T-helper 9 cell (primary cell): Measurements from ENCODE around the gene TUBB.
"Not testable (repeated sequence)": the region's sequence is repeated elsewhere in the genome, so short reads cannot be mapped to it uniquely, and the experiment has no call there.

Experiments
- DNase-seq: peaks from one replicate; pipeline ENCODE4 v3.0.0-alpha.2; 2020

TUBB gene

DNA sequence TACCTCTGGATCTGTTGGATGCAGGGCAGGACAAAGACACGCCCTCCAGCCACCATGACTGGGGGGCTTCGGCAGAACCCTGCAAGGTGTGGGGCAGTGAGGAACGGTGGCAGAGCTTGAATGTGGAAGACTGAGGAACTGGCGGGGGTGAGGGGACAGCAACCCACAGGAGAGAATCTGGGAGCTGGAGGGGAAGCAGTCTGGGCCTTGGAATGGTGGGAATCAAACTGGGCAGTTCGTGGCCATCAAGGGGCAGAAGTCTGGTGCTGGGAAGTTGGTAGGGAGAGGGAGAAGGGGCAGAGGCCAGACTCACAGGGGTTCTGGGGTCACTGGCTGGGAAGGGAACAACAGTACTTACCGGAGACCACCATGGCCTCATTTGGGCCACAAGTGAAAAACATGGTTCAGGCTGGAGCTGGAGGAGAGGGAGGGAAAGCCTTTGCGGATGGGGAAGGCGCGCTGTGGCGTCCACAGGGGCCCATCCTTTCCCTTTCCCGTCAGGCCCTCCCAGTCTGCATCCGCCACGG lies 21.7 kb downstream of the TUBB start:
- no peak for DNase-seq

DNA sequence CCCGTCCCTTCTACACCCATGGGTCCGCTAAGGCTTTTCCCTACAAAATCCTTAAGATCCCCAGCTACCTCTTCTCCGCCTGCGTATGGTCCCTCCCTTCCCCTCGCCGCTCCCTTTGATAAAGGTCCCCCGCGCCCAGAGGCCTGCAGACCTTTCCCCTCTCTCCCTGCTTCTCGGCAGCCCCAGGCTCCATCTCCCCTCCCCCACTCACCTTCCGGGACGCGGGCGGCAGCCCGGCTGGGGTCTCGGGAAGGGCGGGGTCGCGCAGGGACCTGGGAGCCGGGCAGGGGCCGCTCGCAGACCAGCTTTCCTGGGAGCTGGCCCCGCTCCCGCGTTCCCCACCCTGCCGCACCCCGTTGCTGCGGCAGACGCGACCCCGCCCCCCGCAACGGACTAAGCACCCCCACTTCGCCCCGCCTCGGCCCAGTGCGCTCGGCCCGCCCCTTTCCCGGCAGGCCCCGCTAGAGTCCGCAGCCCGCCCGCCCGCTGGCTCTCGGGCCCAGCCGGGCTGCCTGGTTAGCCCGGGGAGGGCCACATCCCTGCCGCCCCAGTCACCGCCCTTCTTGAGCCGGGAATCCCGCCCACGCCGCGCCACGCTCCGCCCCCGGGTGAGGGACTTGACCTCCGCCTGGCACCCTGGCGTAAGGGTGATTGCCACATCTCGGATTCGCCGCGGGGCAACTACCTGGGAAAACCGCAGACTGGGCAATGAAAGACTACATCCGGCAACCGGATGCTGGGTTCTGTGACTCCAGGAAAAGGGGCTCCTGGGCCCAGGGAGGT lies 22.4 kb downstream of the TUBB start, which contains the start of gene FLOT1:
FLOT1 (minus strand) TSS at position 372 of the 783 bp plus-strand sequence. CDS start 498 bp downstream, outside the sequence.
- peak; percentile 73 for DNase-seq

DNA sequence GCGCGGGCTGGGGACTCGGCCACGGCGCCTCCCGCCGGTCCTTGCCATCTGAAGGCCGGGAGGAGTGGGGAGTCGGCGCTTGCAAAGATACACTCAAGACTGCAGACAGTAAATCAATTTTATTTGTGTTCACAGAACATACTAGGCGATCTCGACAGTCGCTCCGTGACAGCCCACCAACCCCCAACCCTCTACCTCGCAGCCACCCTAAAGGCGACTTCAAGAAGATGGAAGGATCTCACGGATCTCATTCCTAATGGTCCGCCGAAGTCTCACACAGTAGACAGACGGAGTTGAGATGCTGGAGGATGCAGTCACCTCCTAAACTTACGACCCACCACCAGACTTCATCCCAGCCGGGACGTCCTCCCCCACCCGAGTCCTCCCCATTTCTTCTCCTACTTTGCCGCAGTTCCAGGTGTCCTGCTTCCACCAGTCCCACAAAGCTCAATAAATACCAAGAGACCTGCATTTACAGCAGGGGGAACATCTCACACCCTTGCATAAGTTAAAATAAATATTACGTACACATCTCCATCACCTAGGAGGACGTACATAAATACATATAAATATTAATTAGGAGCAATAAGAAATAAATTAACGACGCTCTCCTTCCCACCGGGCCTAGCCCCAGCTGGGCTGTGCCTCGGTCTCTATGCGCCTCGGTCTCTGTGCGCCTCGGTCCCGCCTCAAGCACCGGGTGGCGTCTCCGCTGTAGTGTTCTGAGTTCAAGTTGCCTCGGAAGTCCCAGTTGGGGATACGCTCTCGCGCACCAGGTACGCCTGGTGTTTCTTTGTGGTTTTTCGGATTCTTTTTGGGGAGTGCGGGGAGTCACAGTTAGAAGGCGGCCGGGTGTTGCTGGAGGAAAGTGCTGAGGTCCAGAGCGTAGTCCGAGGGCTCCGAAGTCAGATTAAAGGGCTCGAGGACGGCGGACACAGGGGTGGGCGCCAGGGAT lies 23.2 kb downstream of the TUBB start:
- DNase-seq: peak; percentile 12

DNA sequence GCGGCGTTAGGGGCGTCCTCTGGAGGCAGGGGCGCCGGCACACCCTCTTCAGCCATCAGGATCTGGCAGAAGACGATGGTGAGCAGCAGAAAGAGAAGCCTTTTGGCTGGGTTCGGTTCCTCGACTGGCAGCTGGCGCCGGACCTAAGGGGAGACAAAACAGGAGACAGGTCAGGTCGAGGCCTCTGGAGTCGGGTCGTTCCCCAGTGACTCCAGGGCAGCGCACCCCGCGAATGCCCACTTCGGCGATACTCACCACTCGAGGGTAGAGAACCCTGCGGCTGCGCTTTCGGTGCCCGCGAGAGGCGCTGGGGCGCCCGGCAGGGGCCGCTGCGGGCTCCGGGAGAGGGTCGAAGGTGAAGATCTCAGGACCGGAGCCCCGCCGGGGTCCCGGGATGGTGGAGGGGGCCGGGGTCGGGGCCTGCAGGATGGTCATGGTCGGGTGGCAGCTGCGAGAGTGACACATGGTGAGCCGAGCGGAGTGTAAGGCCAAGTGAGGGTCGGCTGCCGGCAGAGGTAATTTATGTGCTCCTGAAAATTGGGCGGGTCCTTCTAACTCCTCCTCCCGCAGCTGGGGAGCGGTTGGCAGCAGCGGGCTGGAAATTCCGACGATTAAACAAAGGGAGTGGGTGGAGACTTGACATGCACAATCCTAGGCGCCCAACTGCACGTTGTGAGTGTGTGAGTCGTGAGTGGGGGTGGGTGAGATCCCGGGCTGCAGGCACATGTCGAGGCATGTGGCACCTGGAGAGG lies 24.1 kb downstream of the TUBB start, which contains the start of gene IER3:
IER3 (minus strand) TSS at position 494 of the 752 bp plus-strand sequence; CDS start at position 465, 29 bp downstream.
- DNase-seq: peak; percentile 51

DNA sequence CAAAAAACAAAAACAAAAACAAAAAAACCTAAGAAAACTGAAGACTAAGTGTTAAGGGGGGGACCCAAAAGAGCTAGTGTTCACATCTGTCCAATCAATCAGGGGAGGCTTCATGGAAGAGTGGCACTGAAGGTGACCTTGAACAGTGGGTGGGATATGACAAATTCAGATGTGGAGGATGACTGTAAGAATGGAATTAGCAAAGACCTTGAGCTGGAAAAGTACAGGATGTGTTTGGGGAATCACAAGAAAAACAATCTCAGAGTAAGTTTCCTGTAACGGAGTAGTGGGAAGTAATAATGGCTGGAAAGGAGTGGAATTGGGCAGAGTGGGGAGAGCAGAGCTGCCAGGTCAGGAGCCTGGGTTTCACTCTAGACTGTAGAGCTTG lies 27.1 kb downstream of the TUBB start:
- no peak for DNase-seq

DNA sequence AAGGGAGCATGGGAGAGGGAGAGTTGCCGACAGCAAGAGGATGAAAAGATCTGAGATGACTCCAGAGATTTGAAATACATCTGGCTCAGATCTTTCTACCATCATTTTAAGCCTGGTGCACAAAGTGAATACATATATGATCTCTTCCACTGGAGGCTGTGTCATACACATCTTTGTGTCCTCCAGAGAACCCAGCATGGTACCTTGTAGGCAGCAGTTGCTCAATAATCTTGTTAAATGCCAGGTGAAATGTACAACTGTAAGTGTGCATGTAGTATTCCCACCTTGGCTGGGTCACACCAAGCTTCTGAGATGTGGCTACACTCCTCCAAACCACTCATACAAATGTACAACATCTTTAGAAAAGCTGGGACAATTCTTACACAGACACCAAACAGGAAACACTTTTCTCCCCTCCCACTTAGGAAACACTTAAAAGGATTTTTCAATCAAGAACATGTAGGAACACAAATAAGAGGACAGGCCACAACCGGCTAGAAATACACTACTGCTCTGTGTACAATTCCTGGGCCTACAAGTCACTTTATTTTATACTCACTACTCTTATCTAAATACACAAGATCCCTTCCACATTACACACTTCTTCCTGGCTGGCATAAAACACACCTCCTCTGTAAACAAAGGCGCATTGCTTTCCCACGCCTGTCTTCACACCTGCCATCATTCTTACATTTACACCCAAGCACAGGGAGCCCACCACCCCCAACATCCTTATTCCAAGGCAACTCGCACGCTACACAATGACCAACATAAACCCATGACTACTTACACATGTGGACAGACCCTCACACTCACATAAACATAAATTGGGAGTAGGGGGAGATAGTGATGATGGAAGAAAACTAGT lies 28.0 kb downstream of the TUBB start:
- DNase-seq: no peak

DNA sequence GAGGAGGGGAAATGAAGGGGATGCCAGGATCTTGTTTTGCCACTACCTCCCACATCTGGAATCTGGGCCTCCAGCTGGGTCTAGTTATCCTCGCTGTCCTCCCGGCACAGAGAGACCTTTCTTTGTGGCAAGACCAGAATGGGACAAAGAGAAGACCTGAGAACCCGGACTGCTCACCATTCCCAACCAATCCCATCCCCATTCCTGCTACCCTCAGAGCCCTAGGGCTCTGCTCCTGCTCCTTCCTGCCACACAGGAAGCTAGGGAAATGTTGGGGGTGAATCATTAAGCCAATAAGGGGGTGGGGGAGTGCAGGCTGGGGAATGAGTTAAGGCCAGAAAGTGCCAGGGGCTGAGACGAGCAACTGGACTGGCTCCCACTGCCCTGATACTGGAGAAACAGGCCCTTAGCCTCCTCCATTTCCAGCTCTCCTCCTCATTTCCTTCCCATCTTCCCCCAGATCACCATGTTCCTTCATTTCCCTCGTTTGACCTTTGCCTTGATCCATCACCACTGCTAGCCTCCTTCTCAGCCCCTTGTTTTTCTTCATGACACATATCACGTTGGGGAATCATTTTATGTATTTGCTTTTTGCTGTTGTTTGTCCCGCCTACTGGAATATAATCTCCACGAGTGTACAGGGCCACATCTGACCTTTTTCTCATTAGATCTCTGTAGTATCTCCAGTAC lies 28.8 kb downstream of the TUBB start:
- no peak for DNase-seq

DNA sequence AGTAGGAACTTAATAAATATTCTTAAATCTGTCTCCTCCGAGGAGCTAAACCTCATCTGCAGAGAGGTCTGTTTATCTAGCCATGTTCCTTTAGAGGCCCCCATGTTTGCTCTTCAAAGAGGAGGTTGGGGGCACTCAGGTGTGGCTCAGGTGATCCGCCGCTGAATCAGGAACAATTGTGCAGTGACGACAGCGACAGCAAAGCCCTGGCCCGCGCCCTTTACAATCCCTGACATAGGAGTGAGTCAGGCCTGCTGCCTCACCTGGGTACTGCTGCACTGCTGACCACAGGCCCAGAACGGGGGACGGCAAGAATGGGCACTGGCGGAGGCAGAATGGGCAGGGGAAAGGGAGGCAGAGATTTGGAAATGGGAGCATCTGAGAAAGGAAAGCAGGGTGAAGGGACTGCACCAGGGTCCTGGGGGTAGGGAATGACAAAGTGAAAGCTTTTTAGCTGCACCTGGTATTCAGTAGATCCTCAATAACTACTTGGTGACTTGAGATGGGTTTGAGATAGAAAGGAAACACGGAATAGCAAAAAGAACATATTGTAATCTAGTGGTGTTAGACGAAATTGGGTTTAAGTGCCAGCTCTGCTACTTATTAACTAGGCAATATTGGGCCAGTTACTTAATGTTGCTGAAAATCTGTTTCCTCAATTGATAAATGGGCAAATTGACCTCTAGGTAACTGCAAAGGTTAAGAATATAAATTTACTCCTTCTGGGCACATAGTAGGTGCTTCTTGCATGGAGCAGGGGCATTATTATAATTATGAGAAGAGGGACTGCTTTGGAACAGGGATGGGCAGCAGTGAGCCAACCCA lies 29.6 kb downstream of the TUBB start:
- no peak for DNase-seq

DNA sequence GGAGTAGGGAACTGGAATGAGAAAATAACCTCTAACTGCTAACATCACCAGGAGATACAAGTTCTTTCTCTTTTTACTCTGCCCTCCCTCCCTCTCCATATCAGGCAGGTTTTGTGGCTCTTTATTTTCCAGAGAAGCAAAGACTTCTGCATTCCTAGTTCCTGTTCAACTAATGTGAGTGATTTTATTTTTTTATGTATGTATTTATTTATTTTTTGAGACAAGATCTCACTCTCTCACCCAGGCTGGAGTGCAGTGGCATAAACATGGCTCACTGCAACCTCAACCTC lies 30.2 kb downstream of the TUBB start:
- DNase-seq: no peak

DNA sequence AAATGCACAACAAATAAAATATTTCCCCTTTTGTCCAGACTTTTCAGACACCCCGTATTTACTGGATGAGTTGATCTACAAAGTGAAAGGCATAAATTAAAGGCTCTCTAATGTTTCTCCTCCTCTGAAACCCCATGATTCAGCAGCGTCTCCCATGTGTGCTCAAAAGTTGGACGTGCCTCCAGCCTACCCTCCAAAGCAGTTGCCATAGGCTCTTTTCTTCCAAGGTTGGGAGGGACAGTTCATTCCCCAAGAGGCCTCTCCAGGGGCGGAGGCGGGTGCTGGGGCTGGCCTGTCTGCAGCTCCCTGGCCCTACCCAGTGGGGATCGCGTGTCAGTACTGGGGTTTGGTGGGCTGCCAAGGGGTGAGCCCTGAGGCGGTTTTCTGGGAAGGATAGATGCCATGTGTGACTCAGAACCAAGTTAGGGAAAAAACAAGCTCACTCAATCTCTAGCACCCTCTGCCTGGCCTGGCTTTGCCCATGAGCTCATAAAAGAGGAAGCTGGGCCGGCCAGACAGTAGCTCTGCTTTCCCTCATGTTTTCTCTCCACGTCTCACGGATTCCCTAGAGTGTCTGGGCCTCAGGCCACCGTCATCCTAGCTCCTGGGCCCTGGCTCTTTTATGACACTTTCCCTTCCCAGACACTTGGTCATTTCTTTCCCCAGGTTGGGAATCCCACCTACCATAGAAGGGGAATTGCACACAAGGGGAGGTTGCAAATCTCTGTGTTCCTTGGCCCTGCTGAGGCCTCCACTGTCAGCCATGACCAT lies 32.2 kb downstream of the TUBB start:
- no peak for DNase-seq

DNA sequence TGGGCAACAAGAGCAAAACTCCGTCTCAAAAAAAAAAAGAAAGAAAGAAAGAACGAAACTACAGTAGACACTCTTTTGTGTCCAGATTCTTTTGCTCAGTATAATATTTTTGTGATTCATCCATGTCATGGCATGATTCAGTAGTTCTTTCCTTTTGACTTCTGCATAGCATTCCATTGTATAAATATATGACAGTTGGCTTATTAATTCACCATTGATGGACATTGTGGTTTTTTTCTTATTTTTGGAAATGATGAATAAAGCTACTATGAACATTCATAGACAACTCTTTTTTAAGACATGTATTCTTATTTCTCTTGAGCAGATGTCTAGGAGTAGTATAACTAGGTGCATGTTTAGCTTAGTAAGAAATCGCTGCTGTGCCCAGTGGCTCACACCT lies 34.5 kb downstream of the TUBB start:
- no peak for DNase-seq

DNA sequence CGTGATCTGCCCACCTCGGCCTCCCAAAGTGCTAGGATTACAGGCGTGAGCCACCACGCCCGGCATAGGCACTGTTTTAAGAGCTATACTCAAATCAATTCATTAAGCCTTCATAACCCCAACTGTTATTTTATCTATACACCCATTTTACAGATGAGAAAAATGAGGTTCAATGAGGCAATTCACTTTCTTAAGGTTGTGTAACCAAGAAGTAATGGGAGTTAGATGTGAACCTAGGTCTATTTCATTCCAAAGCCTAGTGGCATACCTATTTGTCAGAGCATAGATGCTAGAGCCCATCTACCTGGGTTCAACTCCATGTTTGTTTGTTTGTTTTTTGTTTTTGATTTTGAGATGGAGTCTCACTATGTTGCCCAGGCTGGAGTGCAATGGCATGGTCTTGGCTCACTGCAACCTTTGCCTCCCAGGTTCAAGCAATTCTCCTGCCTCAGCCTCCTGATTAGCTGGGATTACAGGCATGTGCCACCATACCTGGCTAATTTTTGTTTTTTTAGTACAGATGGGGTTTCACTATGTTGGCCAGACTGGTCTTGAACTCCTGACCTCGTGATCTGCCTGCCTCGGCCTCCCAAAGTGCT lies 36.4 kb downstream of the TUBB start:
- DNase-seq: not testable (repeated sequence)

DNA sequence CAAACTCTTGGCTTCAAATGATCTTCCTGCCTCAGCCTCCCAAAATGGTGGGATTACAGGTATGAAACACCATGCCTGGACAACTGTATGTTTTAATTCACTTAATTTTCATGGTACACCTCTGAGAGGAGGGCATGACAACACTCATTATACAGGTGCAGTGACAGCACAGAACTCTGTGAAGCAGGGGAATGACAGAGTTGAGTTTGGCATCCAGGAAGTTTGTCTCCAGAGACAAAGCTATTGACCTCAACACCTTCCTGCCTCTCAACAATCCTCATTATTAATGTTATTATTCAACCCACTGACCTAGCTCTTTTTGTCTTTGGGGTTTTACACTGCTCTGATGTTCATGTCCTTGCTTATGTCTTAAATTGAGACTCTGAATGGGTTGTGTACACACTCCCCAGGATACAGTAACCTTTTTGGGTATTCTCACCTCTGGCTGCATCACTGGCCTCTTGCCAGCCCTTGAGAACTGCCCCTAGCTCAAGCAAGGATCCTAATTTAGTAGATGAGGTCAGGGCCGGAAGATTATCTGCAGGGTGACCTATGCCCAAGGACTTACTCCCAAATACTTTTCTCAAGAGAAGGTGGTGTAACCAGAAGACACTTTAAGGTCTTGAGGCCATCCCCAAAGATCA lies 37.2 kb downstream of the TUBB start:
- no peak for DNase-seq

DNA sequence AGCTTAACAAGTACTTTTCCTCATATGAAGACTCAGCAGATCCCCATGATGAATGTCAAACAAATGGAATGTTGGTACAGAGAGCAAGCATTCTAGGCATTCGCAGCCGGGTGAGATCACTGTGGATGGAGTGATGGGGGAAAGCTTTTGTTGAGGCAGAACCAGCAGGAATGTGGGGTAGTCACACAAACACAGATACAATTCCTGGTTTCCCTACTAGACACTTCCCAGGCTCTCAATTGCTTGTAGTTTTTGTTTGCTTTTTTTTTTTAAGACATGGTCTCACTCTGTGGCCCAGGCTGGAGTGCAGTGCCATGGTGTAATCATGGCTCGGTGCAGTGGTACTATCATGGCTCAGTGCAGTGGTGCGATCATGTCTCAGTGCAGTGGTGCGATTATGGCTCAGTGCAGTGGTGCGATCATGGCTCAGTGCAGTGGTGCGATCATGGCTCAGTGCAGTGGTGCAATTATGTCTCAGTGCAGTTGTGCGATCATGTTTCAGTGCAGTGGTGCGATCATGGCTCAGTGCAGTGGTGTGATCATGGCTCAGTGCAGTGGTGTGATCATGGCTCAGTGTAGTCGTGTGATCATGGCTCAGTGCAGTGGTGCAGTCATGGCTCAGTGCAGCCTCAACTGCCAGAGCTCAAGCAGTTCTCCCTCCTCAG lies 39.6 kb downstream of the TUBB start:
- DNase-seq: no peak

DNA sequence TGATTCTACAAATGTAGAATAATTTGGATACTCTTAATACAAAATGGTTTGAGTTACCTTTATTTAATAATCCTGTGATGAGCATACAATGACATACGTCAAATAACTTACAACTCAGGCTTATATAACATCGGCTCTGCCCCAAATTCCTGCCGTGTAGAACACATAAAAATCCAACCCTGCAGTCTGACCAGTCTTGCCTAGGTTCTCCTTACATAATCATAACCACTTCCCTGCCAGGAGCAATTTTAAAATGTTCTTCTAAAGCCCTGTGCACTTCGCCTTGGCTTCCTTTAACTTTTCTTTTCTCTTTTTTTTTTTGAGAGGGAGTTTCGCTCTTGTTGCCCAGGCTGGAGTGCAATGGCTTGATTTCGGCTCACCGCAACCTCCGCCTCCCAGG lies 40.4 kb downstream of the TUBB start:
- no peak for DNase-seq

DNA sequence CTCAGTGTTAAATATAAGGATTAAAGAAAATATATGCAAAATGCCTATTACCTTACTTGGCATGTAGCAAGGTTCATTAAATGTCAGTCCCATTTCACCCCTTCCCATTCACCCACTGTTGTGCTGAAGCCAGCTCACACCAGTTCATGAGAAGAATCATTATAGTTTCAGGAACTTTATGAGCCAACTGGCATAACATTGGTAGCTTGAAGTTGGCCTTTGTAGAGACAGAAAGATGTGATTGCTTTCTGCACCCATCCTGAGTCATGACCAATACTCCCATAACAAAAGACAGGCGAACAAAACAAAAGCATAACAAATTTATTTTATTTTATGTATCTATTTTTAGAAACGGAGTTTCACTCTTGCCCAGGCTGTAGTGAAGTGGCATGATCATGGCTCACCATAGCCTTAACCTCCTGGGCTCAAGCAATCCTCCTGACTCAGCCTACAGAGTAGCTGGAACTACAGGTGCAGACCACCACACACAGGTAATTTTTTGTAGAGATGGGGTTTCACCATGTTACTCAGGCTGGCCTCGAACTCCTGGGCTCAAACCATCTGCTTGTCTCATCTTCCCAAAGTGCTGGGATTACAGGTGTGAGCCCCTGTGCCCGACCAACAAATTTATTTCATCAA lies 41.8 kb downstream of the TUBB start:
- no peak for DNase-seq

DNA sequence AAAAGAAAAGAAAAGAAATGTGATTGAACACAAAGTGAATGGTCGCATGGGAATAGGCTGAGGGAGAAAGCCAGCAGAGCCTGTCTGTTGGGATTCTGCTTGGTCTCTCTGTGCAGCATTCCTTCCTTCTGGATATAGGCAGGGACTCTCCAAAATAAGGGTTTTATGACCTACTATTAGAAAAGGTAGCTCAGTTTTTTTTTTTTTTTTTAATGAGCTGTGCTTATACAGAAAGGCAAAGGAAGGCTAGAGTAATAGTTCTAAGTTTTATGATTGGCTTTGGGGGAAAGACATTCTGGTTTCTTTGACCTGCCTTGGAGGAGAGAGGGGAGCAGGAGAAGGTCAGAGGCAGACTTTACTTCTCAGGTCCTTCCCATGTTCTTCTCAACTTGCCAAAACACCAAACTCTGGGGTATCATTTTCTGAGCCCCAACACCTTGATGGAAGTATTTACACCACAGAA lies 43.0 kb downstream of the TUBB start:
- DNase-seq: no peak
